K562 (cell line): ENCODE results near the gene SPSB1.

Source experiments
- FOSL1 ChIP-seq: fragments of 200-800 bp; sonication (Bioruptor generic); conservative IDR thresholded peaks from 2 replicates; pipeline ENCODE4 v1.6.1; 2016; ENCODE audit warnings: missing genetic modification characterization, missing compliant biosample characterization
- POLR2G ChIP-seq: fragments of 200-400 bp; formaldehyde crosslinking; IDR thresholded peaks from 2 replicates; pipeline ENCODE4 v1.6.1; 2017; ENCODE audit warnings: low read depth, mild to moderate bottlenecking, antibody characterized with exemption, low read length, moderate library complexity
- YY1 ChIP-seq, 3 experiments: IDR thresholded peaks; 2 replicates each; pipeline ENCODE4 v1.6.1; 2011; ENCODE audit warnings: low read length in 2 of 3, mild to moderate bottlenecking in 2 of 3, moderate library complexity in 2 of 3, borderline replicate concordance in 1 of 3, control low read depth in 1 of 3, low read depth in 1 of 3; ENCODE audit not compliant: insufficient read depth in 3 of 3, insufficient replicate concordance in 2 of 3, control insufficient read depth in 1 of 3, insufficient read length in 1 of 3; ENCODE audit errors: extremely low read depth in 1 of 3
- TF ChIP-seq, protein P1 (sequence below), 3 experiments: IDR thresholded peaks in 2 of 3; conservative IDR thresholded peaks in 1 of 3; 2 replicates each; pipeline ENCODE4 v1.5.1; 2011 to 2012; ENCODE audit warnings: low read length in 3 of 3, mild to moderate bottlenecking in 3 of 3, control low read depth in 2 of 3, improper control_type of control experiment in 1 of 3, inconsistent platforms in 1 of 3, low read depth in 1 of 3, mixed read lengths in 1 of 3, moderate library complexity in 1 of 3; ENCODE audit not compliant: insufficient read depth in 2 of 3
- TF ChIP-seq, protein P2 (sequence below): fragments of 450-650 bp; IDR thresholded peaks from 2 replicates; pipeline ENCODE4 v1.6.1; 2016; ENCODE audit warnings: low read depth, mild to moderate bottlenecking, moderate library complexity

DNA sequence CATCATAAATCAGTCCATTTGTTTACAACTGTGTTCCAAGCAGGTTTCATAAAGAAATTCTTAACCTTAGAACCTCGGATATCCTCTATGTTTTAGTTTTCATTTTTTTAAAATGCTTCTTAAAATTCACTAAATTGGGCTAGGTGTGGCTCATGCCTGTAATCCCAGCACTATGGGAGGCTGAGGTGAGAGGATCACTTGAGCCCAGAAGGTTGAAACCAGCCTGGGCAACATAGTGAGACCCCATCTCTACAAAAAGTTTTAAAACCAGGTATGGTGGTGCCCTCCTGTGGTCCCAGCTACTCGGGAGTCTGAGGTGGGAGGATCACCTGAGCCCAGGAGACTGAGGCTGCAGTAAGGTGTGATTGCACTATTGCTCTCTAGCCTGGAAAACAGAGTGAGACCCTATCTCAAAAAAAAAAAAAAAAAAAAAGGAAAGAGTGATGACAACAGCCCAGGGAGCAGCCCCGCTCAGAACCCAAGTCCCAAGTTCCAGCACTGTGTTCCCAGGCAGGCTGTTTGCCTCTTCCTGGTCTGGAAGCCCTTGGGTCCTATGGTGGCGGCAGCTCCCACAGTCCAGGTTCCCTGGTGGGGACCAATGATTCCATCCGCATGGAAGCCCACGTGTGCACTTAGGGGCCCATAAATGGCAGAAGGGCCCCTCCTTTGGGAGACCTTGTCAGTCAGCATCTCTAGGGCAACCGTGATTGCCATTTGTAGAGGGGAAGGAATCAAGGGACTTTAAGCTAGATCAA lies 24.7 kb upstream of the SPSB1 start:
- TF ChIP-seq YY1 (IDR thresholded peaks at IDR 0.05; ENCODE audit: borderline replicate concordance in 1 of 3, control insufficient read depth in 1 of 3, extremely low read depth in 1 of 3, insufficient read depth in 3 of 3, insufficient read length in 1 of 3, insufficient replicate concordance in 2 of 3, low read depth in 1 of 3, low read length in 2 of 3) = no peak
- TF ChIP-seq POLR2G = no peak
- TF ChIP-seq, protein P1, sequence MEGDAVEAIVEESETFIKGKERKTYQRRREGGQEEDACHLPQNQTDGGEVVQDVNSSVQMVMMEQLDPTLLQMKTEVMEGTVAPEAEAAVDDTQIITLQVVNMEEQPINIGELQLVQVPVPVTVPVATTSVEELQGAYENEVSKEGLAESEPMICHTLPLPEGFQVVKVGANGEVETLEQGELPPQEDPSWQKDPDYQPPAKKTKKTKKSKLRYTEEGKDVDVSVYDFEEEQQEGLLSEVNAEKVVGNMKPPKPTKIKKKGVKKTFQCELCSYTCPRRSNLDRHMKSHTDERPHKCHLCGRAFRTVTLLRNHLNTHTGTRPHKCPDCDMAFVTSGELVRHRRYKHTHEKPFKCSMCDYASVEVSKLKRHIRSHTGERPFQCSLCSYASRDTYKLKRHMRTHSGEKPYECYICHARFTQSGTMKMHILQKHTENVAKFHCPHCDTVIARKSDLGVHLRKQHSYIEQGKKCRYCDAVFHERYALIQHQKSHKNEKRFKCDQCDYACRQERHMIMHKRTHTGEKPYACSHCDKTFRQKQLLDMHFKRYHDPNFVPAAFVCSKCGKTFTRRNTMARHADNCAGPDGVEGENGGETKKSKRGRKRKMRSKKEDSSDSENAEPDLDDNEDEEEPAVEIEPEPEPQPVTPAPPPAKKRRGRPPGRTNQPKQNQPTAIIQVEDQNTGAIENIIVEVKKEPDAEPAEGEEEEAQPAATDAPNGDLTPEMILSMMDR (IDR thresholded peaks at IDR 0.05 in 2 of 3, conservative IDR thresholded peaks at IDR 0.05 in 1 of 3; ENCODE audit: insufficient read depth in 2 of 3, low read depth in 1 of 3, low read length in 3 of 3) = no peak
- no peak for TF ChIP-seq FOSL1 (tag)
- TF ChIP-seq, protein P2, sequence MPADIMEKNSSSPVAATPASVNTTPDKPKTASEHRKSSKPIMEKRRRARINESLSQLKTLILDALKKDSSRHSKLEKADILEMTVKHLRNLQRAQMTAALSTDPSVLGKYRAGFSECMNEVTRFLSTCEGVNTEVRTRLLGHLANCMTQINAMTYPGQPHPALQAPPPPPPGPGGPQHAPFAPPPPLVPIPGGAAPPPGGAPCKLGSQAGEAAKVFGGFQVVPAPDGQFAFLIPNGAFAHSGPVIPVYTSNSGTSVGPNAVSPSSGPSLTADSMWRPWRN = no peak
